GM12864 (cell line): ENCODE data around the gene PXDN.

ENCODE experiments used
- DNase-seq: peaks from one replicate; pipeline ENCODE4 v3.0.0-alpha.2; 2011; ENCODE audit warnings: low read depth
- H3K4me3 ChIP-seq: 2 replicates; pipeline ENCODE4 v1.5.1; 2011; ENCODE audit warnings: mild to moderate bottlenecking, low read depth, low read length, control low read depth
- TF ChIP-seq, protein P1 (sequence below): IDR thresholded peaks from 2 replicates; pipeline ENCODE4 v1.5.1; 2011; ENCODE audit warnings: low read depth, mild to moderate bottlenecking, moderate library complexity, low read length, control low read depth, inconsistent platforms; ENCODE audit errors: missing control alignments

PXDN gene

DNA sequence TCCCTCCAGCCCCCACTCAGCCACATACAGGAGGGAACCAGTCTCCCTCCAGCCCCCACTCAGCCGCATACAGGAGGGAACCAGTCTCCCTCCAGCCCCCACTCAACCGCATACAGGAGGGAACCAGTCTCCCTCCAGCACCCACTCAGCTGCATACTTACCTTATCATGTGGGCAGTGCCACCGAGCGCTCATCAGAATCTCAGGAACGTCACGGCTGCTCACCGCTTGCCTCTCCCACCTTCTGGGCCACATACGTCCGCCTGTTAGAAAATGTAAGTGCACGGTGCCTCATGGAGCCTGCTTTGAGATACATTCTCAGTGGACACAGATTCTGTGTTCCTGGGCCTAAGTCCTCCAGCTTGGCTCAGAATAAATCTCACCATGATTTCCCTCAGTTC lies 124.8 kb downstream of the PXDN start:
- DNase-seq: no peak
- no peak overlapping the region for H3K4me3 ChIP-seq
- TF ChIP-seq, protein P1, sequence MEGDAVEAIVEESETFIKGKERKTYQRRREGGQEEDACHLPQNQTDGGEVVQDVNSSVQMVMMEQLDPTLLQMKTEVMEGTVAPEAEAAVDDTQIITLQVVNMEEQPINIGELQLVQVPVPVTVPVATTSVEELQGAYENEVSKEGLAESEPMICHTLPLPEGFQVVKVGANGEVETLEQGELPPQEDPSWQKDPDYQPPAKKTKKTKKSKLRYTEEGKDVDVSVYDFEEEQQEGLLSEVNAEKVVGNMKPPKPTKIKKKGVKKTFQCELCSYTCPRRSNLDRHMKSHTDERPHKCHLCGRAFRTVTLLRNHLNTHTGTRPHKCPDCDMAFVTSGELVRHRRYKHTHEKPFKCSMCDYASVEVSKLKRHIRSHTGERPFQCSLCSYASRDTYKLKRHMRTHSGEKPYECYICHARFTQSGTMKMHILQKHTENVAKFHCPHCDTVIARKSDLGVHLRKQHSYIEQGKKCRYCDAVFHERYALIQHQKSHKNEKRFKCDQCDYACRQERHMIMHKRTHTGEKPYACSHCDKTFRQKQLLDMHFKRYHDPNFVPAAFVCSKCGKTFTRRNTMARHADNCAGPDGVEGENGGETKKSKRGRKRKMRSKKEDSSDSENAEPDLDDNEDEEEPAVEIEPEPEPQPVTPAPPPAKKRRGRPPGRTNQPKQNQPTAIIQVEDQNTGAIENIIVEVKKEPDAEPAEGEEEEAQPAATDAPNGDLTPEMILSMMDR: no peak

GRCh38 chr2:1618974-1619373 lies 125.3 kb downstream of the PXDN start:
- no peak for DNase-seq
- H3K4me3 ChIP-seq: no peak overlapping the region
- TF ChIP-seq, protein P1: no peak

GRCh38 chr2:1618191-1618961 lies 125.9 kb downstream of the PXDN start:
- no peak for DNase-seq
- TF ChIP-seq, protein P1: no peak
- no peak overlapping the region for H3K4me3 ChIP-seq

DNA sequence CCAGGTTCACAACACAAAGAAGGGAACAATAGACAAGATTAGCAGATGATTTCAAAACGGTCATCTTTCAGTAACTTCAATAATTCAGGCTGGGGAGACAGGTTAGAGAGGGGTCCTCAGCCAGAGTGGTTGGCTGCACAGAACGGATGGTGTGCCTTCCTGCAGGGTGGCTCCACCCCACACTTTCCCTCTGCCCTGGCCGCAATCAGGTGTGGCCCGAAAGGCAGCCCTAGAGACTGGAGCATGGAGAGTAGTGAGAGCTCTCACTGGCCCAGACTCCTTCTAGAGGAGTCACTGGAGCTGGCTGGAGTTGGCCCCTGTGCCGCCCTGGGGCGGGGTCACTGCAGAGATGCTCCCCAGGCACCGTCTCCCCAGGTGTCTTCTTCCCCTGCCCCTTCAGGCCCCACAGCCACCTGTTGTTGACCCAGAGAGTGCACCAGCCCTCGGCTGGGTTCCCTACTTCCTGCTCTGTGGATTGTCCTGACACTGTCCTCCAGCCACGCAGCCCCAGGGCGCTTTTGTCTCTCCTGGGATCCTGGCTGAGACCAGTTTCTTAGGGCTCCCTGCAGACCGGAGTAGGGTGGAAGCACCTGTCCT lies 126.8 kb downstream of the PXDN start:
- TF ChIP-seq, protein P1: no peak
- no peak overlapping the region for H3K4me3 ChIP-seq
- DNase-seq: no peak

DNA sequence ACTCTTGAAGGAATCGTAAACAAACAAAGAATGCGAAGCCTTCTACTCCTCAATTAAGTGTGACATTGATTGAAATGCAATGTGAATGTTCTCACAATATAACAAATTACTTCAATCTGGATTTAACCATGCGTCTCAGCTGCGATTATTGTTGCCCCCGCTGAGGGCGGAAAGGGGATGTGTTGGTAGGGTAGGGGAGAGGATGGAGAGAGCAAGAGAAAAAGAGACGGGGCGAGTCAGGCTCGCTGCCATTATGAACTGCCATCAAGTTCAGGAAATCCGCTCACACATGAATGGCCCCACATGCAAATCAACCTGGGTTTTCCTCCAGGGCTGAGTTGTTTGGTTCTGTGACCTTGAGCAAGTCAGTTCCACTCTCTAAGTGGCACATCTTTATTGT lies 129.8 kb downstream of the PXDN start:
- H3K4me3 ChIP-seq: no peak overlapping the region
- TF ChIP-seq, protein P1: no peak
- DNase-seq: peak; percentile 15

GRCh38 chr2:1613731-1614354 lies 130.5 kb downstream of the PXDN start:
- TF ChIP-seq, protein P1: no peak
- DNase-seq: no peak
- H3K4me3 ChIP-seq: no peak overlapping the region
